GM18511 (cell line): ENCODE data around the gene CILP2.

Experiments
- ATAC-seq: cut with Tn5 transposase; IDR thresholded peaks from one replicate; pipeline ENCODE4 v1.9.1; 2021; ENCODE audit warnings: mild to moderate bottlenecking, moderate library complexity; ENCODE audit not compliant: unreplicated experiment

The CILP2 gene

GRCh38 chr19:19562665-19563347, 24.7 kb downstream of the CILP2 start:
- no peak for ATAC-seq

DNA sequence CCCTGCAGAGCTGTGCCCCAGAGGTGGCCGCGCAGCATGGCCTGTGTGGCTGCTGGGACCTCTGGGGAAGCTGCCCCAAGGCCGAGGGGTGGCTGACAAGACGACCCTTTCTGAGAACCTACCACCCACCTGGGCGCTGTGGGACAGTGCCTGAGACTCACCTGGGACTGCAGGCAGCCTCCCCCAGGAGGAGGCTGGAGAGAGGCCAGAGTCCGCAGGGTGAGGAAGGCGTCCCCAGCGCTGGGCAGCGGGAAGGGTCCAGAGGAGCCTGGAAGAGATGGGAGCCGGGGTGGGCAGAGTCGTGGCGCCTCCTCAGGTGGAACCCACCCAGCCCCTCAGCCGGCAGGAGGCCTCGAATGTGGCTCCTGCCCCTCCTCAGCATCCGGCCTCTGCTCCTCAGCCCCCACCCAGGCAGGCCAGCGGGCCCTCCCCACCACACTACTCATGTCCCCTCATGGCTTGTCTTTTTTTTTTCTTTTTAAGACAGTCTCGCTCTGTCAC, 25.3 kb downstream of the CILP2 start:
- ATAC-seq = no peak

DNA sequence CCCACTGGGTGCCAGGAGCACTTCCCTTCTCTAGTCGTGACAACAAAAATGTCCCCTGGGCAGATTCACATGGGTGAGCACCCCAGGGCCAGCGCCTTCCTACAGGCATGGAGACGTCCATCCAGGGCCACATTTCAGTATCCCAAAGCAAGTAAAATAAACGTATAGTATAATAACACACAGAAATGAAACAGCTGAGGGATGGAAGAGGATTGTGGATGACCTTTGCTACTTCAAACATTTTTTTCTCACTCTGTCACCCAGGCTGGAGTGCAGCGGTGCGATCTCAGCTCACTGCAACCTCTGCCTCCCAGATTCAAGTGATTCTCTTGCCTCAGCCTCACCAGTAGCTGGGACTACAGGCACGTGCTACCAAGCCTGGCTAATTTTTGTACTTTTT, 28.2 kb downstream of the CILP2 start:
- ATAC-seq = no peak

DNA sequence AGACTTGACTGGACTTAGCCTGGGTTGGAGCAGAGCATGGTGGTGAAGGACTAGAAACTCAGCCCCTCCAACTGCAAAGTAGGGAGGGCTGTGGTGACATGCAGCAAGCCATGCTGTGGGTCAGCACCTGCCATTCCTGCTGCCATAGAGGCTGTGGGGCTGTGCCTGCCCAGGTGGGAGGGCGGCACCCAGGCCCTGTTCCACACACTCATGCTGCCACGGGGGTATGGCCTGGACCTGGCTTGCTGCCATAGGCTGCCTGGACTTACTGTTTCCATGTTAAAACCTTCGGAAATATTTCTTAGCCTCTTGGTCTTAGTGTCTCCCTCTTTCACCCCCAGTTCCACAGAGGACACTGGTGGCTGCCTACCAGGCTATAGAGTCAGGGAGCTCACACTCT, 29.3 kb downstream of the CILP2 start:
- ATAC-seq = no peak

GRCh38 chr19:19568802-19569756, 31.0 kb downstream of the CILP2 start:
- ATAC-seq = no peak

GRCh38 chr19:19570571-19570970, 32.5 kb downstream of the CILP2 start:
- no peak for ATAC-seq

GRCh38 chr19:19571071-19571786, 33.2 kb downstream of the CILP2 start:
- no peak for ATAC-seq

DNA sequence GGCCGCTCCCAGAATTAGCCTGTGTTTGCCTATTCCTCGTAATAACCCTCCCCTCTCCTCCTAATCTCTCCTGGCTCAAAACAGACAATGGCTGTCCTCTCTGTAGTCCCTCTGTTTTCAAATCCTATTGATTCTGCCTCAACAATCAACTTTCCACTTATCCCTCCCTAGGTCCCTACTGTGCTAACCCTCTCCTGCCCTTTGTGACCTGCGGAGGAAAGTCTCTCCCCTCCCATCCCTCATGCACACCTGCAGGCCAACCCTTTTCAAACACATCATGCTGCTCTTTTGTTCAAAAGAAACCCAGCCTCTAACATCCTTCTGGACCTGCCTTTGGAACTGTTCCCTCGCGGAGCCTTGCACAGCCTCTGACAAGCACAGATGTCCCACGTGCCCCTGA, 37.3 kb downstream of the CILP2 start:
- no peak for ATAC-seq

DNA sequence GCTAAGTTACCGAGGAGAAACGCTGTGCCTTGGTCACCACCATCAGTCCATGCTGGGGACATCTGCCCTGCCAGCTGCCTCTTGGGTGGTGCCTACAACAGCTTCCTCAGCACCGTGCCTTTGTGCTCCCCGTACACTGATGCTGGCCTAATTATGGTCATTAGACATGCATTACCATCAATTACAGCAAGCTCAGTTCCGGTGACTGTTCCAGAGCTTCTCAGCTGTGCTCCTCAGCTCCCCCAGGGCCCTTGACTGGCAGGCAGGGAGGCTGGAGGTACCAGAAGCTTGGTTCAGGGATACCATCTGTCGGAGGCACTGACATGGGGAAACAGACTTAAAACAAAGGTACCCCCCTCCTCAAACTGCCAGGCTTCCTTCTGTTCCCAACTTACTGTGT, 40.2 kb downstream of the CILP2 start:
- no peak for ATAC-seq

DNA sequence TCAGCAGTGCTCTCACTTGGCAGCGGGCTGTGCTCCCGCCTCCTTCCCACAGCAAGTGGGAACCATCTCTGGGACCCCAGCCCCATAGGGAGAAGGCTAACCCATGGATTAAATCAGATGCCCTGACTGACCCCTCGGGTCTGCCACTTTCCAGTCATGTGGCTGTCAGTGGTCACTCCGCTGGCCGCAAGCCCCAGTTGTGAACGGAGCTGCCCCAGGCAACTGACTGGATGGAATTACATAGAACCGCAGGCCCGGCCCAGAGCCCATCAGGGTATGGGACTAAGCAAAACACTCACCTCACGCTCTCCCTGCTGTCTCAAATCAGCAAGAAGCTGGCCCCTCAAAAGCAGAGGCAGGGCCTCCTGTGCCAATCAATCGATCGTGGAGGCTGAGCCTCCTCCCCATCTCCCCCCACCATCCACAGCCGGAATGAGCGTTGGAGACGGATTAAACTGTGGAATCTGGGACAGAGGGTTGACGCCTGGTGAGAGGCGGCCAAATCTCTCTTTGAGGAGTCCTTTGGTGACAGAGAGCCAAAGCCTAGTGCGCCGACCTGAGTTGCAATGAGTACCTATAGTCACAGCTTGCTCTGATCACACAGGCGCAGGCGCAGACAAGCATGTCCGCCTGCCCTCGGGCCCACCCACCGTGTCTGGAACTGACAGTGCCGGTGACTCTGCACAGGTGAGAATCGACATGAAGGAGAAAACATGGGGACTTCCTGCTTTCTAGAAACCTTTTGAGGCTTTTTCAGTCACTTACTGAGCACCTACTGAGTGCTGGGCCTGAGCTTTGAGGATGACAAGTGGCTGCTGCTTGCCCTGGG, 41.7 kb downstream of the CILP2 start:
- no peak for ATAC-seq

GRCh38 chr19:19580418-19580817, 42.4 kb downstream of the CILP2 start:
- ATAC-seq = no peak

DNA sequence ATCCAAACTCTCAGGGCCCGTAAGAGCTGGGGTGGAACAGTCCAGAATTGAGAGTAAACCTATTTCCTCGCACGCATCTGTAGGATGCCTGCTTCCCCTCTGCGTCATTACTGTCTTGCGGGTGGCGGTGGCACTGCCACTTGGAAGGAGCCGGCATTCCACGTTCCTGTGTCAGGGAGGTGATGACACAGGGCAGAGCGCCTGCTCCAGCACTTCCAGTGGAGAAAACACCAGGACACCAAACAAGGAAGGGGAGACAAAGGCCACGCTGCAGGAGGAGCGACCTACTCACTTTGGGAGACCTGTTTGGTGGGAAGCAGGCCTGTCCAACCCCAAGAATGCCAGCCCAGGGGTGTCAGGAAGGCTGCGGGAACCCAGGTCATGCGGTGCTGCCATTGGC, 43.3 kb downstream of the CILP2 start:
- ATAC-seq = no peak

- no peak for ATAC-seq
These were observed 44.4 kb downstream of the CILP2 start for GRCh38 chr19:19582471-19582870.

GRCh38 chr19:19584356-19584755, 46.3 kb downstream of the CILP2 start:
- no peak for ATAC-seq

DNA sequence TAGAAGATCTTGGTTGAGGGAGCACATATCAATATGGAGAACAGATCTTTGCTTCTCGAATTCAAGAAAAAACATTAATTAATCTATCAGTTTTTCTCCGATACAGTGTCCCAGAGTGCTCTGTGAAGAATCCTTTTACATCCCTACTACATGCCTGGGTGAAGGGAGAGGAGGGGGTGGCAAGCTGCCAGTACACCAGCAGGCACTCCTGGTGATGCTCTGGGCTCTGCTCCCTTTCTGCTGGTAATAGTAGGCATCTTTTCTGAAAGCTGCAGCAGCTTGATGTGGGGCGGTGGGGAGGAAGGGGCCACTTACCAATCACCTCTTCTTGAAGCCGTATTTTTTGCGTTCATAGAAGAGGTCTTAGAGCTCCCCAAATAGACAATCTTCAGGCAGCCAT, 49.7 kb downstream of the CILP2 start:
- no peak for ATAC-seq

DNA sequence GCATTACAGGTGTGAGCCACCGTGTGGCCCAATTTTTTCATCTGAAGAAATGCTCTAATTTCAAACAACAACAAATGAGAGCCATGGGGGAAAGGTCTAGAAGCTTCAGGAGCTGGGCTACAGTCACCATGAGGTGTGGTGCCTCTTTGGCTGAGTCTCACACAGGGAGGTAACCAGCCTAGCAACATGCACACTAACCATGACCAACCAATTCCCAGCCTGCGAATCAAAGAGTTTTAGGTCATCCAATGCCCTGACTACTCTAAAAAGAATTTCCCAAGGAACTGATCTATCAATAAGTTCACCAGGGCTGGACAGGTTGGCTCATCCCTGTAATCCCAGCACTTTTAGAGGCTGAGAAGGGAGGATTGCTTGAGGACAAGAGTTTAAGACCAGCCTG, 50.5 kb downstream of the CILP2 start:
- ATAC-seq = no peak

DNA sequence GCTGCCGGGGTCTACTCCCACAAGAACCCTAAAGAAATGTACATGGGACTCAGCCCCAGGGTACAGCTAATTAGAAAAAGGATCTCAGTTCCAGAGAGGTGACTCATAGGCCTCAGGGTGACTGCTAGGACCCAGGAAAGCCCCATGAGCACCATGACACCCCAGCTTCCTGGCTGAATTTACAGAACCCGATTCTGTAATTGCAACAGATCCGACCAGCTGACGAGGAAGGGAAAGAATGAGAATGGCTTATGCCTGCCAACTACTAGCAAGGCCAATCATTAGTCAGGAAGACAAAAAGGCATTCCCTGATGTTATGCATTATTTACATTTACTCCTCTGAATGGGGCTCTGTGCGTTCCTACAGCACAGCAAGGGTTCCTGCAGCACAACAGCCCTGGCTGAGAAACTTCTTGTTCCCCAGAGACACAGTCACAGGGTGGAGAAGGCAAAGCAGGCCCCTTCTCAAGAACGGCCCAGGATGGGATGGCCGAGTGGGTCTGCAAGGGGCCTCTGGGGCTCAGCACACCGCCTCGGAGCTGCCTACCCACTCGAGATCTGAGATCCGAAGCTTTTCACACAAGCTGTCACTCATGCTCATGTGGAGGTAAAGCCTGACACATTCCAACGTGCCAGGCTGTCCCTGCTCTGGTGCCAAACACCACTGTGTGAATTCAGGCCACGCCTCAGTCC, 53.2 kb downstream of the CILP2 start:
- peak; percentile 81 for ATAC-seq

- ATAC-seq = no peak
These were observed 54.6 kb downstream of the CILP2 start for GRCh38 chr19:19592690-19593089.

DNA sequence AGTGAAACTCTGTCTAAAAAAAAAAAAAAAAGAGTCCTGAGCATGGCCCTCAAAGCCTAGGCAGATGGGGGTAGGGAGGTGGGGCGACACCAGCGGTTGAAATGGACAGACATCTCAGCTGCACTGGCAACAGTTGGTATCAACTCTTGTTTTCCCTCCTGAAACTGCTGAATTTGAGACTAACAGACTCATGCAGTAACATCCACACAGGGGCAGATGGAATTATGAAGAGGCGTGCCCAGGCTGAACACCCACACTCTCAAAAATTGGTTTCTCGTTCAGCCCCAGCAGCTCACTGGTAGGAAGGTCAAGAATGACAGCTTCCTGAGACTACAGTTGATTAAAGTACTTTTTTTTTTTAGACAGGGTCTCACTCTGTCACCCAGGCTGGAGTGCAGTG, 56.3 kb downstream of the CILP2 start:
- ATAC-seq = no peak

DNA sequence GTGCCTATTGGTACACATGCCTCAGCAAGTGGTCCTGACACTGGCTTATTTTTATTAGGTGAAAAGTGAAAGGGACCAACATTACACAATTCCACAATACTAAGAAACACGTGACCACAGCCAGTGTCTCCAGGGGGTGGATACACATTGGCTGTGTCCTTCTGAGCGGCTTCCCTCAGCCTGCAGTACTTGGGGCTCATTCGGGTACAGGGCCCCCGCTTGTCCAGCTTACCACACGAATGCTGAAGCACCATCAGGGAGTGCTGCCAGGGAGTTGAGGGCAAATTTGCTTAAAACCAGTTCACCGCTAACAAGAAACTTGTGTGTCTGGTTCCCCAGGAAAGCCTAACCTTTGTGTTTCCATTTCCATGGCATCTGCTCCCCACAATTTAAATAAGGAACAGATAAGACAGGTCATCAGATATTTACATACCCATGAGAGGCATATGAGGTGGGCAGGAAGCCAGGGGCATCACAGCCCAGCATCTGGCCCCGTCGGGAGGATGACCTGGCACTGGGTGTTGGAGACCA, 57.2 kb downstream of the CILP2 start:
- ATAC-seq = no peak
